Fibroblast of pulmonary artery (primary cell): ENCODE data around the gene NPPC.
"Not testable (repeated sequence)": the region's sequence is repeated elsewhere in the genome, so short reads cannot be mapped to it uniquely, and the experiment has no call there.

Experiments
- DNase-seq: peaks from one replicate; pipeline ENCODE4 v3.0.0-alpha.2; 2010; ENCODE audit warnings: low read depth
- H3K4me3 ChIP-seq: replicated peaks from 2 replicates; pipeline ENCODE4 v1.5.1; 2011; ENCODE audit warnings: low read depth, mild to moderate bottlenecking, control low read depth, low read length, moderate library complexity
- TF ChIP-seq, protein P1 (sequence below): IDR thresholded peaks from 2 replicates; pipeline ENCODE4 v1.5.1; 2011; ENCODE audit warnings: mild to moderate bottlenecking, control low read depth, low read length, inconsistent platforms; ENCODE audit errors: missing control alignments

Gene NPPC

DNA sequence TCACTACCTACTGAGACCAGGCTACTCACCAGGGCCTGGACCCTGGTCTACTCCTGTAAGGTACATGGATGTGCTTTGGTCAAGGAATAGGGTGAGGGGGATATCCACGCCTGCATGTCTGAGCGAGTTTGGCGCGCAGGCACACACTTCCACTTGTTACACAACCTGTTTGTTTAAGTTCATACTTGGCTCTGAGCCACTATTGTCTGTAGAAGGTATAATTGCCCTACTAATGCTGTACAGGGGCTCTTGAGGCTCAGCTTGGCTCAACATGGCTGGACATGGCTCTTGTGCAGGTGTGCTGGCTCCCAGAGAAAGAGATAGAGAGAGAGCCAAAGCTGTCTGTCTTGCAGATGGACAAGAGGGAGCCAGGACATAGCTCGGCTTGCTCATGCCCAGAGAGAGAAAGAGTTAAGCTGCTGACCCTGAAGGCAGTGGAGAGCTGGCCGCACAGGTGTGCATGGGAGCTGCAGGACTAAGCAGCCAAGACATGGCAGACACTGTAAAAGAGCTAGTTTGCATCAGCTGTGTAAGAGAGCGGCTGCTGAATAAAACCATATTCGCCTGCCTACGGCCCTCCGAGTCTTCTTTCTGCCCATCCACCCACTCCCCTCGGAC lies 35.2 kb downstream of the NPPC start:
- TF ChIP-seq, protein P1, sequence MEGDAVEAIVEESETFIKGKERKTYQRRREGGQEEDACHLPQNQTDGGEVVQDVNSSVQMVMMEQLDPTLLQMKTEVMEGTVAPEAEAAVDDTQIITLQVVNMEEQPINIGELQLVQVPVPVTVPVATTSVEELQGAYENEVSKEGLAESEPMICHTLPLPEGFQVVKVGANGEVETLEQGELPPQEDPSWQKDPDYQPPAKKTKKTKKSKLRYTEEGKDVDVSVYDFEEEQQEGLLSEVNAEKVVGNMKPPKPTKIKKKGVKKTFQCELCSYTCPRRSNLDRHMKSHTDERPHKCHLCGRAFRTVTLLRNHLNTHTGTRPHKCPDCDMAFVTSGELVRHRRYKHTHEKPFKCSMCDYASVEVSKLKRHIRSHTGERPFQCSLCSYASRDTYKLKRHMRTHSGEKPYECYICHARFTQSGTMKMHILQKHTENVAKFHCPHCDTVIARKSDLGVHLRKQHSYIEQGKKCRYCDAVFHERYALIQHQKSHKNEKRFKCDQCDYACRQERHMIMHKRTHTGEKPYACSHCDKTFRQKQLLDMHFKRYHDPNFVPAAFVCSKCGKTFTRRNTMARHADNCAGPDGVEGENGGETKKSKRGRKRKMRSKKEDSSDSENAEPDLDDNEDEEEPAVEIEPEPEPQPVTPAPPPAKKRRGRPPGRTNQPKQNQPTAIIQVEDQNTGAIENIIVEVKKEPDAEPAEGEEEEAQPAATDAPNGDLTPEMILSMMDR = no peak
- no peak for DNase-seq
- no peak overlapping the region for H3K4me3 ChIP-seq

DNA sequence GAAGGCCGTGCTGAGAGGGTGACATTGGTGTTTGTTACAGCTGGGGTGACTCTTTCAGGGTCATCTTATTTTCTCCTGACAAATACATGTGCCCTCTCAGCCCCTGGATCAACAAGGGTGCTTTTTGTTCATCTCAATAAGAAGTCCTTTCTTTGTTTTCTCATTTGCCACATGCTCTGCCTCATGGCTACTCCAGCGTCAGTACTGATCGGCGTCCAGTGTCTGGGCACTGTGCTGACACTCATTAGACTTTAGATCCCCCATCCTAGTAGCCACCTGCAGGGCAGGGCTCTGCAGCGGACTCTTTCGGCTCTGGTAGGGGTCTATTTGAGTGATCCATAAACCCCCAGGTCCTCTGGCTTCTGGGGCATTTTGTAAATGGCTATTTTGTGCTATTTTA lies 38.4 kb downstream of the NPPC start:
- no peak for DNase-seq

DNA sequence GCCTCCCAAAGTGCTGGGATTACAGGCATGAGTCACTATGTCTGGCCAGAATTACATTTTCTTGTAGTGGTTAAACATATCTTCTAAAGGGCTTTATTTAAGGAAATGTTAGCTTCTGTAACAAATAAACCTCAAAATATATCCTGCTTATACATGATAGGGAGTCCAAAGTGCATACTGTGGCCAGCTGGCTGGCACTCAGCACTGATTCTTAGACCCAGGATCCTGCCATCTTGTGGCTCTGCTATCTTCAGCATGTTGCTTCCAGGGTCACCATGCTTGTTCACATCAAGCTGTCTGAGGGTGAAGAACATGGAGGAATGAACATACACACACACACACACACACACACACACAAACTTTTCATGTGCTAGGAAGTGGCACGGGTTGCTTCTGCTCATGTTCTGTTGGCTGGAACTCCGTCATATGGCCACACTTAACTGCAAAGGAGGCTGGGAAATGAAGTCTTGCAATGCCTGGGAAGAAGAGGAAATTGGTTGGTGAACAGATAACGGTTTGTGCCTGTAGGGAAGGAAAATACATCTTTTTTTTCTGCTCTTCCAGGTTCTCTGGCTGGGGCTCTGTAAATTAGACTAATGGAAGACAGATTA lies 40.0 kb downstream of the NPPC start:
- DNase-seq = no peak
- no peak overlapping the region for H3K4me3 ChIP-seq
- TF ChIP-seq, protein P1 = no peak

More for the DNA sequence above, 38.4 kb downstream of the NPPC start:
- no peak overlapping the region for H3K4me3 ChIP-seq
- TF ChIP-seq, protein P1 = no peak

DNA sequence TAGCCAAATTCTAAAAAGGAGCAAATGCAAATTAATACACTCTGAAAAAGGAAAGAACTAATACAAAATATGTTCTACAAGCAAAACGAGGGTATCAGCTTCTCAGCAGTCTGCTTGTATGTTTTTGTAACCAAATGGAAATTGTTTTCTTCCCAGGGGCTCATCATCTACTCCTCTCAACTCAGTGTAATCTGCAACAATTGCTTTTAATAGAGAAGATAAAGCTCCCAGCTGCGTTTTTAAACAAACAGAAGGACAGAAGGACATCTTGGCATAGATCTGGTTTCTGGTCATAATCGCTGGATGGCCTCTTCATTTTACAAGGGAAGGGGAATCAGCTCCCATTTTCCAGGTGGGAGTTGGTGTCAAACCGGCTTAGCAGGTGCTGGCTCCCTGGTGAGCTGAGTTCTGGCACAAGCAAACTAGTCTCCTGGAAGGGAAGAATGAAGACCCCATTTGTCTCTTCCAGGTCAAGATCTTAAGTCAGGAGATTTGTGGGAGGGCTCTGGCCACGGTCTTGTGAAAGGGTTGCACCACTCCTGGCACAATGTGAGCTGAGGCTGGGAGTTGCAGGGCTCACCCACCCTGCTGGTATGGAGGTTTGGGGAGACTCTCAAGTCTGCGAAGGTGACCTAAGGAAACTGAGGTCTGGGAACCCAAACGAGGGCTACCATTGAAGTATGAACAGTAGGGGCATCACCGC lies 41.6 kb downstream of the NPPC start:
- DNase-seq = no peak
- TF ChIP-seq, protein P1 = no peak
- H3K4me3 ChIP-seq = no peak overlapping the region

DNA sequence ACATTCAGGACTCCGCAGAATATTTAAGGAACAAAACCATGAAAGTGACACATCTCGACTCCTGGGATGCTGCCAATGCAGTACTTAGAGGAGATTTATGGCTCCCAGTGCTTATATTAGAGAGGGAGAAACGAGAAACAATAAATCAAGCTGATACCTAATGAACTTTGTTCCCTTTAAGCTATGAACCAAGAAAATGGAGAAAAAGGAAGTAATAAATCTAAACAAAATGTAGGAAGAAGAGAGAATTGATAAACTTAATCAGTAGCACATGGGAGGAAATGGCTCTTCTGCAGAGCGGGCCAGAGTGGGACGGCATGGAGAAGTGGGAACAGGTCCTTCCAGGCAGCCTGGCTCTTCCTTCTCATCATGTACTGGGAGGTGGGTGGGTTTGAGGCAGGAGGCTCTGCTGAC lies 42.7 kb downstream of the NPPC start:
- TF ChIP-seq, protein P1 = no peak
- H3K4me3 ChIP-seq = no peak overlapping the region
- DNase-seq = no peak

DNA sequence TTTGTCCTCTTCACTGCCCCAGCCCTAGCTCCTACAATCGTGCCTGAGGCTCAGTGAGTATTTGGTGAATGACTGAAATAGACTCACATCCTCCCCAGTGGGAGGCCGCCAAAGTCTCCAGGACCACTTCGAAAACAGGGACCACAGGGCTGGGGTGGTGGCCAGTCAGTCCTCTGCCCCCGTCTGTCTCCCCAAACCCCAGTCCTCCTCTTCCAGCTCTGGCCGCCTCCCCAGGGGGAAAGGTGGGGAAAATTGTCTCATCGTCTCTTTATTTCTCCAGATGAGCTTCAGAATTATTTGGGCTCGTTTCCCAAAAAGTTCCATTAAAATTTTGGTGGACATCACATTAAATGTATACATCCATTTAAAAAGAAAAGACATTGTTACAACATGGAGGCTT lies 43.5 kb downstream of the NPPC start:
- no peak overlapping the region for H3K4me3 ChIP-seq
- DNase-seq = no peak
- TF ChIP-seq, protein P1 = no peak

DNA sequence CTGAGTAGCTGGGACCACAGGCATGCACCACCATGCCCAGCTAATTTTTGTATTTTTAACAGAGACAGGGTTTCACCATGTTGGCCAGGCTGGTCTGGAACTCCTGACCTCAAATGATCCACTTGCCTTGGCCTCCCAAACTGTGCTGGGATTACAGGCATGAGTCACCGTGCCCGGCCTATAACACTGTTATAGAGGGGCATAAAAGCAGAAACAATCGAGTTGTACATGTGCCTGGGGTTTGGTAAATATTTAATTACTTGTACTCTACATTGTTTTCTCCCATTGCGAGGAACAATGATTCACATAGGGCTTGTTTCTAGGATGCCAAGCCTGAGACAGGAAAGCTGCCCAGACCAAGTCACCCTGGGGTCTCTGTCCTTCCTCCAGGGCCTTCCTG lies 45.8 kb downstream of the NPPC start:
- DNase-seq, H3K4me3 ChIP-seq: not testable (repeated sequence)
